SK-N-SH (cell line): ENCODE results near the gene NOTCH4. TPM values are rescaled to one million over a fixed set of nuclear protein-coding genes. Genes with fewer than 3 reads are reported as not detected.

Experiments used
- CTCF ChIA-PET: fragments of 300-600, 350-600 bp; formaldehyde crosslinking; extraction: SDS; loops from one replicate; lab custom pipeline; 2021; lab: Yijun Ruan, JAX
- POLR2A ChIA-PET: fragments of 350-600 bp; sonication (Branson Sonifier 250); formaldehyde crosslinking; extraction: SDS; loops from one replicate; lab custom pipeline; 2020; ENCODE audit warnings: antibody characterized with exemption, inconsistent platforms; lab: Yijun Ruan, JAX
- DNase-seq: peaks from one replicate; pipeline ENCODE4 v3.0.0; 2012
- H2AFZ ChIP-seq: fragments of 200-600 bp; sonication (generic); 2 replicates; pipeline ENCODE4 v1.8.1; 2016; ENCODE audit warnings: antibody characterized with exemption, mild to moderate bottlenecking, low read depth
- H3F3A ChIP-seq: fragments of 200-600 bp; sonication (generic); replicated peaks from 2 replicates; pipeline ENCODE3; 2016; ENCODE audit warnings: antibody characterized with exemption, mild to moderate bottlenecking; ENCODE audit not compliant: insufficient read depth
- H3K27ac ChIP-seq, 2 experiments: fragments of 200-500 bp in 1 of 2; fragments of 200-600 bp in 1 of 2; sonication (Bioruptor generic) in 1 of 2; sonication (generic), shearing (Covaris generic) in 1 of 2; 2 replicates each; pipeline versions ENCODE4 v1.5.1 to v1.6.1; 2014 to 2016; ENCODE audit warnings: low read depth in 2 of 2, inconsistent platforms in 1 of 2, low read length in 1 of 2, mild to moderate bottlenecking in 1 of 2, mixed read lengths in 1 of 2
- H3K27me3 ChIP-seq: fragments of 200-600 bp; sonication (generic), shearing (Covaris generic); 2 replicates; pipeline ENCODE4 v1.6.1; 2016; ENCODE audit warnings: mixed run types; ENCODE audit not compliant: insufficient read depth
- H3K36me3 ChIP-seq, 2 experiments: fragments of 200-500 bp in 1 of 2; fragments of 200-600 bp in 1 of 2; sonication (Bioruptor generic) in 1 of 2; sonication (generic) in 1 of 2; replicated peaks in 1 of 2; 2 replicates each; pipeline versions ENCODE3 to v1.5.1; 2014 to 2016; ENCODE audit warnings: low read length in 1 of 2, mild to moderate bottlenecking in 1 of 2; ENCODE audit not compliant: insufficient read depth in 2 of 2, control insufficient read depth in 1 of 2
- H3K4me1 ChIP-seq, 2 experiments: fragments of 200-500 bp in 1 of 2; fragments of 200-600 bp in 1 of 2; sonication (Bioruptor generic) in 1 of 2; sonication (generic), shearing (Covaris generic) in 1 of 2; 2 replicates each; pipeline versions ENCODE4 v1.5.1 to v1.6.1; 2014 to 2016; ENCODE audit warnings: low read depth in 1 of 2, low read length in 1 of 2, mixed run types in 1 of 2; ENCODE audit not compliant: insufficient read depth in 2 of 2, control insufficient read depth in 1 of 2
- H3K4me2 ChIP-seq: fragments of 200-600 bp; sonication (generic), shearing (Covaris generic); 2 replicates; pipeline ENCODE4 v1.6.1; 2017; ENCODE audit warnings: mixed run types
- H3K4me3 ChIP-seq, 2 experiments: fragments of 200-500 bp in 1 of 2; fragments of 200-600 bp in 1 of 2; sonication (Bioruptor generic) in 1 of 2; sonication (generic), shearing (Covaris generic) in 1 of 2; 2 replicates each; pipeline versions ENCODE4 v1.5.1 to v1.8.1; 2014 to 2016; ENCODE audit warnings: low read depth in 2 of 2, inconsistent platforms in 1 of 2, low read length in 1 of 2, mild to moderate bottlenecking in 1 of 2, mixed read lengths in 1 of 2, moderate library complexity in 1 of 2
- H3K79me2 ChIP-seq: fragments of 200-600 bp; sonication (generic); 2 replicates; pipeline ENCODE4 v1.8.1; 2017; ENCODE audit warnings: mild to moderate bottlenecking; ENCODE audit not compliant: insufficient read depth
- H3K9ac ChIP-seq: fragments of 200-600 bp; sonication (generic); 2 replicates; pipeline ENCODE4 v1.6.1; 2017; ENCODE audit warnings: mixed run types
- H3K9me2 ChIP-seq: fragments of 200-600 bp; sonication (generic); 2 replicates; pipeline ENCODE4 v1.6.1; 2017; ENCODE audit warnings: mixed run types
- H3K9me3 ChIP-seq: fragments of 200-600 bp; sonication (generic); 2 replicates; pipeline ENCODE4 v1.6.1; 2017; ENCODE audit warnings: mixed run types, mild to moderate bottlenecking, moderate library complexity
- H4K20me1 ChIP-seq: fragments of 200-600 bp; sonication (generic); 2 replicates; pipeline ENCODE4 v1.6.1; 2017; ENCODE audit warnings: mild to moderate bottlenecking, mixed run types; ENCODE audit not compliant: insufficient read depth
- CHD2 ChIP-seq: fragments of 150-350 bp; IDR thresholded peaks from 2 replicates; pipeline ENCODE4 v1.6.1; 2018; ENCODE audit warnings: low read length; ENCODE audit not compliant: partially characterized antibody
- FOSL2 ChIP-seq: IDR thresholded peaks from 2 replicates; pipeline ENCODE4 v1.4.0; 2012; ENCODE audit warnings: low read depth, mild to moderate bottlenecking, moderate library complexity, borderline replicate concordance
- GATA2 ChIP-seq: sonication (generic); formaldehyde crosslinking; IDR thresholded peaks from 2 replicates; pipeline ENCODE4 v1.5.0; 2020; ENCODE audit warnings: mild to moderate bottlenecking, missing genetic modification reagents
- JUND ChIP-seq: IDR thresholded peaks from 2 replicates; pipeline ENCODE4 v1.4.0; 2012
- POLR2AphosphoS5 ChIP-seq: IDR thresholded peaks from 2 replicates; pipeline ENCODE4 v1.6.1; 2012; ENCODE audit warnings: low read depth, low read length
- SMC3 ChIP-seq: IDR thresholded peaks from 2 replicates; pipeline ENCODE4 v1.6.1; 2012; ENCODE audit warnings: low read depth, low read length, improper control_type of control experiment
- TCF12 ChIP-seq: IDR thresholded peaks from 2 replicates; pipeline ENCODE4 v1.4.0; 2012
- TEAD4 ChIP-seq: IDR thresholded peaks from 2 replicates; pipeline ENCODE4 v1.4.0; 2012; ENCODE audit warnings: mild to moderate bottlenecking, borderline replicate concordance; ENCODE audit not compliant: insufficient read depth
- WGBS: methylation state at CpG from one replicate; pipeline ENCODE4 v1.1.6; 2017; ENCODE audit warnings: low lambda C conversion rate; 5-methylcytosine and 5-hydroxymethylcytosine counted together
- polyA plus RNA-seq, 3 experiments: library from polyadenylated mRNA; depleted of rRNA; stranded (reverse); fragments of >200 nt; gene quantifications; 2 replicates each; pipeline ENCODE4 v1.2.3, GENCODE V29; 2012
- TF ChIP-seq, protein P1 (sequence below): fragments of 200-600 bp; sonication (generic); IDR thresholded peaks from 2 replicates; pipeline ENCODE4 v1.6.1; 2017; ENCODE audit warnings: antibody characterized with exemption, mild to moderate bottlenecking, moderate library complexity
- TF ChIP-seq, protein P2 (sequence below): IDR thresholded peaks from 2 replicates; pipeline ENCODE4 v1.4.0; 2012; ENCODE audit warnings: low read depth
- TF ChIP-seq, protein P3 (sequence below): IDR thresholded peaks from 2 replicates; pipeline ENCODE4; 2012

NOTCH4 gene
- polyA plus RNA-seq, 1 of the 3 experiments (the other 2 are of a cell fraction): 2.5 TPM

- no peaks in the 10 kb centered on the region; the same call in 1 of the 2 replicates for H3K27me3 ChIP-seq
- WGBS: 8% methylated on average over 26 of the region's 30 CpGs
- H2AFZ ChIP-seq: peak overlapping the region; percentile 96
- peaks cover 0 to 7% of the 10 kb centered on the region in 2 experiments; a peak in 2 of 4 replicates for H3K4me1 ChIP-seq
- ChIA-PET POLR2A (no interaction called here), CTCF (interaction anchor here (1.3 to 1.7 kb wide), 2 partner anchors 10 to 11 kb away, joined by 3 to 7 read pairs; no protein-coding TSS in a partner anchor)
- no peaks in the 10 kb centered on the region for H3K9me2 ChIP-seq
- H3K4me2 ChIP-seq: peak overlapping the region; percentile 85
- H3K4me3 ChIP-seq: peak overlapping the region; percentile 23 to 53
- H3K36me3 ChIP-seq: no peaks in the 10 kb centered on the region
- peak; percentile 51 for DNase-seq
- no peaks in the 10 kb centered on the region for H4K20me1 ChIP-seq
- TF ChIP-seq JUND (peak; percentile 71), CHD2 (no peak), POLR2AphosphoS5 (0 out of 2 replicates have a peak, but pooled peaks have one; percentile 29), TEAD4 (peak; percentile 76; the same call in 1 of the 2 replicates), SMC3 (peak; percentile 34), TCF12 (peak; percentile 20; the same call in 1 of the 2 replicates), FOSL2 (peak; percentile 79), GATA2 (no peak)
- TF ChIP-seq, protein P1, sequence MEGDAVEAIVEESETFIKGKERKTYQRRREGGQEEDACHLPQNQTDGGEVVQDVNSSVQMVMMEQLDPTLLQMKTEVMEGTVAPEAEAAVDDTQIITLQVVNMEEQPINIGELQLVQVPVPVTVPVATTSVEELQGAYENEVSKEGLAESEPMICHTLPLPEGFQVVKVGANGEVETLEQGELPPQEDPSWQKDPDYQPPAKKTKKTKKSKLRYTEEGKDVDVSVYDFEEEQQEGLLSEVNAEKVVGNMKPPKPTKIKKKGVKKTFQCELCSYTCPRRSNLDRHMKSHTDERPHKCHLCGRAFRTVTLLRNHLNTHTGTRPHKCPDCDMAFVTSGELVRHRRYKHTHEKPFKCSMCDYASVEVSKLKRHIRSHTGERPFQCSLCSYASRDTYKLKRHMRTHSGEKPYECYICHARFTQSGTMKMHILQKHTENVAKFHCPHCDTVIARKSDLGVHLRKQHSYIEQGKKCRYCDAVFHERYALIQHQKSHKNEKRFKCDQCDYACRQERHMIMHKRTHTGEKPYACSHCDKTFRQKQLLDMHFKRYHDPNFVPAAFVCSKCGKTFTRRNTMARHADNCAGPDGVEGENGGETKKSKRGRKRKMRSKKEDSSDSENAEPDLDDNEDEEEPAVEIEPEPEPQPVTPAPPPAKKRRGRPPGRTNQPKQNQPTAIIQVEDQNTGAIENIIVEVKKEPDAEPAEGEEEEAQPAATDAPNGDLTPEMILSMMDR: peak; percentile 63
- TF ChIP-seq, protein P2, sequence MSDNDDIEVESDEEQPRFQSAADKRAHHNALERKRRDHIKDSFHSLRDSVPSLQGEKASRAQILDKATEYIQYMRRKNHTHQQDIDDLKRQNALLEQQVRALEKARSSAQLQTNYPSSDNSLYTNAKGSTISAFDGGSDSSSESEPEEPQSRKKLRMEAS: peak; percentile 53; the same call in 1 of the 2 replicates
- H3K79me2 ChIP-seq: no peaks in the 10 kb centered on the region
- H3K9ac ChIP-seq: peak overlapping the region; percentile 36; the same call in 1 of the 2 replicates
- peaks cover 10% of the 10 kb centered on the region for H3F3A ChIP-seq
- peak overlapping the region in 1 of 2 experiments; percentile 68; a peak in 2 of 4 replicates for H3K27ac ChIP-seq
- 0 out of 2 replicates have a peak, but pooled peaks cover 8% of the 10 kb centered on the region for H3K9me3 ChIP-seq
Observed at GRCh38 chr6:32255199-32256153, 31.6 kb upstream of the NOTCH4 start.

GRCh38 chr6:32254761-32255198 lies 30.9 kb upstream of the NOTCH4 start:
- 22% methylated on average over 12 of the region's 12 CpGs for WGBS
- ChIA-PET CTCF (interaction anchor here (0.6 to 1.4 kb wide), 3 partner anchors 9 to 95 kb away, joined by 3 read pairs; no protein-coding TSS in a partner anchor), POLR2A (no interaction called here)
- DNase-seq: no peak
- no peaks in the 10 kb centered on the region for H4K20me1 ChIP-seq
- H3K27me3 ChIP-seq: no peaks in the 10 kb centered on the region; the same call in 1 of the 2 replicates
- H3F3A ChIP-seq: peaks cover 10% of the 10 kb centered on the region
- H3K9me3 ChIP-seq: 0 out of 2 replicates have a peak, but pooled peaks cover 8% of the 10 kb centered on the region
- TF ChIP-seq POLR2AphosphoS5: no peak
- TF ChIP-seq, protein P3, sequence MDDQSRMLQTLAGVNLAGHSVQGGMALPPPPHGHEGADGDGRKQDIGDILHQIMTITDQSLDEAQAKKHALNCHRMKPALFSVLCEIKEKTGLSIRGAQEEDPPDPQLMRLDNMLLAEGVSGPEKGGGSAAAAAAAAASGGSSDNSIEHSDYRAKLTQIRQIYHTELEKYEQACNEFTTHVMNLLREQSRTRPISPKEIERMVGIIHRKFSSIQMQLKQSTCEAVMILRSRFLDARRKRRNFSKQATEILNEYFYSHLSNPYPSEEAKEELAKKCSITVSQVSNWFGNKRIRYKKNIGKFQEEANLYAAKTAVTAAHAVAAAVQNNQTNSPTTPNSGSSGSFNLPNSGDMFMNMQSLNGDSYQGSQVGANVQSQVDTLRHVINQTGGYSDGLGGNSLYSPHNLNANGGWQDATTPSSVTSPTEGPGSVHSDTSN: no peak
- no peaks in the 10 kb centered on the region for H3K79me2 ChIP-seq
- no peak overlapping the region for H3K27ac ChIP-seq
- H3K36me3 ChIP-seq: no peaks in the 10 kb centered on the region
- H3K9me2 ChIP-seq: no peaks in the 10 kb centered on the region
- H2AFZ ChIP-seq: 0 out of 2 replicates have a peak overlapping the region, but pooled peaks have one; percentile 72
- peaks cover 0 to 7% of the 10 kb centered on the region in 2 experiments; a peak in 2 of 4 replicates for H3K4me1 ChIP-seq
- no peak overlapping the region for H3K9ac ChIP-seq
- peak overlapping the region; percentile 23 to 53 for H3K4me3 ChIP-seq
- peak overlapping the region; percentile 85 for H3K4me2 ChIP-seq
